HepG2 (cell line): ENCODE measurements around the gene CDK6. TPM values are rescaled to one million over a fixed set of nuclear protein-coding genes. Genes with fewer than 3 reads are reported as not detected.

Source experiments
- ATAC-seq: fragments of 200-7000 bp; cut with Tn5 transposase; 3 replicates; pipeline ENCODE4 v1.9.1; 2020; ENCODE audit warnings: mild to moderate bottlenecking, moderate library complexity
- BruUV-seq: library from RNA; stranded (reverse); fragments of 400-500 nt; replicated peaks from 2 replicates; lab custom pipeline; 2021; lab: Mats Ljungman, UMichigan
- CTCF ChIA-PET: fragments of 300-600 bp; formaldehyde crosslinking; extraction: SDS; loops from one replicate; lab custom pipeline; 2021; ENCODE audit warnings: low total read pairs, inconsistent platforms, low intra/inter-chr PET ratio; lab: Yijun Ruan, JAX
- POLR2A ChIA-PET: fragments of 350-600 bp; sonication (Branson Sonifier 250); formaldehyde crosslinking; loops from one replicate; lab custom pipeline; 2020; ENCODE audit warnings: antibody characterized with exemption, inconsistent platforms; lab: Yijun Ruan, JAX
- DNase-seq: peaks from one replicate; pipeline ENCODE4 v3.0.0-alpha.2; 2015; ENCODE audit warnings: low spot score
- FAIRE-seq: peaks from 3 replicates; lab custom pipeline; 2011; peaks lifted over from hg19 to GRCh38; lab: Jason Lieb, UNC
- H2AFZ ChIP-seq: one replicate; pipeline ENCODE4 v1.6.1; 2011; ENCODE audit warnings: low read length, inconsistent platforms
- H3K27ac ChIP-seq: fragments of 300-600 bp; 3 replicates; pipeline ENCODE4 v1.8.0; 2011; ENCODE audit warnings: mixed run types, mild to moderate bottlenecking, mixed read lengths, low read length, inconsistent platforms; ENCODE audit not compliant: insufficient read depth; ENCODE audit errors: extremely low read length
- H3K27me3 ChIP-seq, 2 experiments: fragments of 200-600 bp in 1 of 2; 2 replicates in 1 of 2; 3 replicates in 1 of 2; pipeline versions ENCODE4 v1.6.0 to v1.8.0; 2011; ENCODE audit warnings: low read length in 2 of 2, mild to moderate bottlenecking in 2 of 2, moderate library complexity in 2 of 2, inconsistent platforms in 1 of 2; ENCODE audit not compliant: insufficient read depth in 2 of 2, control insufficient read depth in 1 of 2
- H3K36me3 ChIP-seq, 2 experiments: fragments of 200-600 bp in 1 of 2; replicated peaks in 1 of 2; 2 replicates in 1 of 2; 3 replicates in 1 of 2; pipeline versions ENCODE4 v1.5.1 to v1.8.0; 2011; ENCODE audit warnings: low read length in 2 of 2, inconsistent platforms in 1 of 2; ENCODE audit not compliant: insufficient read depth in 2 of 2, control insufficient read depth in 1 of 2
- H3K4me1 ChIP-seq: 2 replicates; pipeline ENCODE4 v1.5.1; 2012; ENCODE audit warnings: low read length, inconsistent platforms; ENCODE audit not compliant: insufficient read depth
- H3K4me2 ChIP-seq: 2 replicates; pipeline ENCODE4 v1.6.0; 2011; ENCODE audit warnings: low read depth, low read length, inconsistent platforms
- H3K4me3 ChIP-seq, 3 experiments: fragments of 200-600 bp in 1 of 3; sonication (generic), shearing (Covaris generic) in 1 of 3; replicated peaks in 1 of 3; 2 replicates each; pipeline ENCODE4 v1.5.1; 2011 to 2016; ENCODE audit warnings: low read length in 3 of 3, inconsistent platforms in 2 of 3, low read depth in 2 of 3, mild to moderate bottlenecking in 2 of 3, control low read depth in 1 of 3, mixed read lengths in 1 of 3; ENCODE audit not compliant: insufficient read depth in 1 of 3
- H3K79me2 ChIP-seq: one replicate; pipeline ENCODE4 v1.6.1; 2011; ENCODE audit warnings: low read length, inconsistent platforms; ENCODE audit not compliant: insufficient read depth
- H3K9ac ChIP-seq: 2 replicates; pipeline ENCODE4 v1.6.0; 2011; ENCODE audit warnings: mild to moderate bottlenecking, low read depth, low read length, inconsistent platforms; ENCODE audit not compliant: insufficient read depth
- H3K9me3 ChIP-seq: 2 replicates; pipeline ENCODE4 v1.5.1; 2012; ENCODE audit warnings: mild to moderate bottlenecking, low read length
- H4K20me1 ChIP-seq: 2 replicates; pipeline ENCODE4 v1.6.0; 2011; ENCODE audit warnings: inconsistent platforms, mild to moderate bottlenecking, low read length, moderate library complexity; ENCODE audit not compliant: insufficient read depth
- CCDC6 ChIP-seq: sonication (generic); formaldehyde crosslinking; IDR thresholded peaks from 2 replicates; pipeline ENCODE4 v1.8.1; 2022; ENCODE audit warnings: mild to moderate bottlenecking, missing genetic modification reagents, moderate library complexity
- CREM ChIP-seq, 2 experiments: sonication (generic) in 1 of 2; formaldehyde crosslinking in 1 of 2; IDR thresholded peaks; 2 replicates each; pipeline versions ENCODE4 v1.4.0 to v1.6.1; 2016 to 2020; ENCODE audit warnings: antibody characterized with exemption in 1 of 2, mild to moderate bottlenecking in 1 of 2, missing genetic modification reagents in 1 of 2
- HNRNPUL1 ChIP-seq: fragments of 200-400 bp; formaldehyde crosslinking; IDR thresholded peaks from 2 replicates; pipeline ENCODE4 v1.6.1; 2017; ENCODE audit warnings: low read depth, mild to moderate bottlenecking, low read length, moderate library complexity
- IKZF4 ChIP-seq: sonication (generic); formaldehyde crosslinking; IDR thresholded peaks from 2 replicates; pipeline ENCODE4 v1.5.1; 2020; ENCODE audit warnings: borderline replicate concordance, mild to moderate bottlenecking, low read depth, missing genetic modification reagents; ENCODE audit errors: not compliant biosample characterization
- NAIF1 ChIP-seq: sonication (generic); formaldehyde crosslinking; IDR thresholded peaks from 2 replicates; pipeline ENCODE4 v1.5.0; 2020; ENCODE audit warnings: mild to moderate bottlenecking, missing genetic modification reagents, borderline replicate concordance
- TBP ChIP-seq: sonication (generic); formaldehyde crosslinking; IDR thresholded peaks from 2 replicates; pipeline ENCODE4 v1.5.0; 2020; ENCODE audit warnings: missing genetic modification reagents
- XBP1 ChIP-seq: sonication (generic); formaldehyde crosslinking; IDR thresholded peaks from 2 replicates; pipeline ENCODE4 v1.5.0; 2020; ENCODE audit warnings: missing genetic modification reagents
- ZNF292 ChIP-seq: sonication (generic); formaldehyde crosslinking; IDR thresholded peaks from 2 replicates; pipeline ENCODE4 v1.8.1; 2022; ENCODE audit warnings: mild to moderate bottlenecking, low read depth, missing genetic modification reagents, borderline replicate concordance
- ZNF629 ChIP-seq: sonication (generic); formaldehyde crosslinking; conservative IDR thresholded peaks from 2 replicates; pipeline ENCODE4 v1.5.0; 2020; ENCODE audit warnings: missing genetic modification reagents
- WGBS: methylation state at CpG from one replicate; pipeline ENCODE4 v1.1.6; 2017; ENCODE audit warnings: low lambda C conversion rate; 5-methylcytosine and 5-hydroxymethylcytosine counted together
- in situ Hi-C: cut with HindIII; loops from 2 replicates; pipeline ENCODE4 v1.10.0; 2017; ENCODE audit warnings: low pct_unique_long_range_greater_than_20kb; ENCODE audit not compliant: extremely low pct_ligation_motif_present
- intact Hi-C: fragments of 100-400 bp; cut with micrococcal nuclease; formaldehyde crosslinking; loops from one replicate; pipeline ENCODE4 v1.10.0; 2022; ENCODE audit not compliant: unreplicated experiment
- polyA plus RNA-seq, 8 experiments: library from polyadenylated mRNA; depleted of rRNA in 3 of 8; stranded (reverse) in 7 of 8; unstranded in 1 of 8; fragments of >200 nt; fragmentation: Illumina TruSeq in 4 of 8; extraction: Trizol in 4 of 8; gene quantifications; 2 replicates each; pipeline versions ENCODE4 v1.2.1 to v1.2.3, GENCODE V29; 2011 to 2016; ENCODE audit warnings: low read depth in 4 of 8, missing spikeins in 1 of 8, mixed read lengths in 1 of 8; ENCODE audit not compliant: insufficient read depth in 1 of 8
- total RNA-seq, 5 experiments: library from RNA; depleted of rRNA; stranded (reverse); fragments of >200 nt; fragmentation: Illumina TruSeq; extraction: Trizol; gene quantifications; 2 replicates each; pipeline ENCODE4 v1.2.3, GENCODE V29; 2016; ENCODE audit warnings: low read depth in 1 of 5
- TF ChIP-seq, protein P1 (sequence below): sonication (generic); formaldehyde crosslinking; IDR thresholded peaks from 2 replicates; pipeline ENCODE4 v1.8.0; 2022; ENCODE audit warnings: mild to moderate bottlenecking, missing genetic modification reagents
- TF ChIP-seq, protein P2 (sequence below): fragments of 450-650 bp; IDR thresholded peaks from 2 replicates; pipeline ENCODE4 v1.6.1; 2017

The CDK6 gene
- total and polyA plus RNA-seq, 2 of the 13 experiments (the other 11 are each of a cell fraction or from before 2014, with no cell fraction given): 34.6 to 90.8 TPM

DNA sequence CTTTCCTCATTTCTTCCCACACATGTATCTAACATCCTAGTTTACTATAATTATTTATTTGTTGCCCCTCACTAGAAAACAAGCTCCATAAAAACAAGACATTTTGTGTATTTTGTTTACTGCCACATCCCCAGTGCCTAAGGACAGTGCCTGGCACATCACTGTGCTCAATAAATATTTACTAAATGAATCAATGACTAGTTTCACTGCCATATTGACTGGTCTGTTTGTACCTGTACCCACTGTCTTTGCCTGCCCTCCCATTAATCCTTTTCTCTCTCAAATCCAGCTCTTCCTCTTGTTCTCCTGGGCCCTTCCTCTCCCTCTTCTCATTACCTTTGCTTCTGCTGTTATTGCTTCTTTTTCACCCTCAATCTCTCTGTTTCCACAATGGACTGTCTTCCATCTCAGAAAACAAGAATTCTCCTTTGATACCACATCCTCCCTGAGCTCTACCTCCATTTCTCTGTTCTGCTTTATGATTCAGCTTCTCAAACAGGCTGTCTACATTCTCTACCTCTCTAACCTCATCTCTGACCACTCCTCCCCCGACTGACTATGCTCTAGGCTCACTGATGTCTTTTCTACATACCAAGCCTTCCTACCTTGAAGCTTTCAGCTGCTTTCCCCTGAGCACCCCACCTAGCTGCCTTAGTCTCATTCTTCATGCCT lies 237.9 kb downstream of the CDK6 start:
- FAIRE-seq: no peak
- Histone ChIP-seq H3K9me3 (no peaks in the 10 kb centered on the region), H4K20me1 (no peaks in the 10 kb centered on the region), H2AFZ (no peak overlapping the region), H3K4me2 (no peak overlapping the region), H3K4me3 (no peak overlapping the region), H3K4me1 (peaks cover 12% of the 10 kb centered on the region), H3K27ac (no peak overlapping the region), H3K9ac (no peak overlapping the region), H3K27me3 (0 out of 5 replicates have a peak, but pooled peaks cover 0 to 5% of the 10 kb centered on the region in 2 experiments), H3K79me2 (no peaks in the 10 kb centered on the region), H3K36me3 (no peaks in the 10 kb centered on the region)
- CTCF ChIA-PET: no interaction called here
- no peak for DNase-seq
- in situ Hi-C loops (no loop called here), intact Hi-C loops (no loop called here)
- POLR2A ChIA-PET: no interaction called here
- 5% methylated on average over 1 of the region's 1 CpG for WGBS
- no TSS peak for BruUV-seq
- TF ChIP-seq TBP (CRISPR knock-in tag): no peak
- TF ChIP-seq CCDC6 (CRISPR knock-in tag): no peak
- TF ChIP-seq, protein P1, sequence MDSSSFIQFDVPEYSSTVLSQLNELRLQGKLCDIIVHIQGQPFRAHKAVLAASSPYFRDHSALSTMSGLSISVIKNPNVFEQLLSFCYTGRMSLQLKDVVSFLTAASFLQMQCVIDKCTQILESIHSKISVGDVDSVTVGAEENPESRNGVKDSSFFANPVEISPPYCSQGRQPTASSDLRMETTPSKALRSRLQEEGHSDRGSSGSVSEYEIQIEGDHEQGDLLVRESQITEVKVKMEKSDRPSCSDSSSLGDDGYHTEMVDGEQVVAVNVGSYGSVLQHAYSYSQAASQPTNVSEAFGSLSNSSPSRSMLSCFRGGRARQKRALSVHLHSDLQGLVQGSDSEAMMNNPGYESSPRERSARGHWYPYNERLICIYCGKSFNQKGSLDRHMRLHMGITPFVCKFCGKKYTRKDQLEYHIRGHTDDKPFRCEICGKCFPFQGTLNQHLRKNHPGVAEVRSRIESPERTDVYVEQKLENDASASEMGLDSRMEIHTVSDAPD (CRISPR knock-in tag): no peak
- TF ChIP-seq NAIF1: no peak
- TF ChIP-seq XBP1 (CRISPR knock-in tag): no peak
- TF ChIP-seq, protein P2, sequence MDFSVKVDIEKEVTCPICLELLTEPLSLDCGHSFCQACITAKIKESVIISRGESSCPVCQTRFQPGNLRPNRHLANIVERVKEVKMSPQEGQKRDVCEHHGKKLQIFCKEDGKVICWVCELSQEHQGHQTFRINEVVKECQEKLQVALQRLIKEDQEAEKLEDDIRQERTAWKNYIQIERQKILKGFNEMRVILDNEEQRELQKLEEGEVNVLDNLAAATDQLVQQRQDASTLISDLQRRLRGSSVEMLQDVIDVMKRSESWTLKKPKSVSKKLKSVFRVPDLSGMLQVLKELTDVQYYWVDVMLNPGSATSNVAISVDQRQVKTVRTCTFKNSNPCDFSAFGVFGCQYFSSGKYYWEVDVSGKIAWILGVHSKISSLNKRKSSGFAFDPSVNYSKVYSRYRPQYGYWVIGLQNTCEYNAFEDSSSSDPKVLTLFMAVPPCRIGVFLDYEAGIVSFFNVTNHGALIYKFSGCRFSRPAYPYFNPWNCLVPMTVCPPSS: no peak
- TF ChIP-seq ZNF292: no peak
- TF ChIP-seq HNRNPUL1: no peak
- no peak for TF ChIP-seq ZNF629 (CRISPR knock-in tag)
- no peak for TF ChIP-seq IKZF4 (CRISPR knock-in tag)
- TF ChIP-seq CREM (IDR thresholded peaks at IDR 0.05): no peak
- no peak for TF ChIP-seq CREM (CRISPR knock-in tag; IDR thresholded peaks at IDR 0.05)
- peak; percentile 19 for ATAC-seq
